NCI-H1048 (cell line): ENCODE measurements around the gene CASQ2.
A peak's percentile ranks its signal among the peaks of the same experiment; 100 is the strongest.

Experiments used
- DNase-seq: peaks from one replicate; lab custom pipeline; 2025; lab: John Stamatoyannopoulos, UW

Gene CASQ2

GRCh38 chr1:115768549-115768948 is at the start of gene CASQ2:
TSS of gene CASQ2 (minus strand) at chr1:115768714. CDS start at chr1:115768541, 173 bp downstream.
- DNase-seq = no peak

DNA sequence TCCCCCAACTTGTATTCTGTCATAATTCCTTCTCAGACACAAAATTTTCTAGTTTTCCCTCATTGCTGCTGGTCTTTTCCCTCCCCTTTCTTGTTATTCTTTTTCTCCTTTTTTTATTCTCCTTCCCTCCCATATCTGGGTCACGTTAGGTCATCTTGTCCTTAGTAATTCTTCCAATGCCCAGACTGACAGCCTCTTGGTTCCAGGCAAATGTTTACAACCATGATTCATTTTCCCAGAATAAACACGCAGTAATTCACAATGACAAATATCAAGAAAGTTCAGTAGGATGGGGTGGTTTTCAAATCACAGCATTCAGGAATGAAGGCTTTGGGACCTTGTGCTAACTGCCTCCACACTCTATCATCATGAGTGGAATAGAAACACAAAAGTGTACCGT is 47.2 kb upstream of the CASQ2 start:
- no peak for DNase-seq

GRCh38 chr1:115814685-115815398 is 46.3 kb upstream of the CASQ2 start:
- DNase-seq = no peak

DNA sequence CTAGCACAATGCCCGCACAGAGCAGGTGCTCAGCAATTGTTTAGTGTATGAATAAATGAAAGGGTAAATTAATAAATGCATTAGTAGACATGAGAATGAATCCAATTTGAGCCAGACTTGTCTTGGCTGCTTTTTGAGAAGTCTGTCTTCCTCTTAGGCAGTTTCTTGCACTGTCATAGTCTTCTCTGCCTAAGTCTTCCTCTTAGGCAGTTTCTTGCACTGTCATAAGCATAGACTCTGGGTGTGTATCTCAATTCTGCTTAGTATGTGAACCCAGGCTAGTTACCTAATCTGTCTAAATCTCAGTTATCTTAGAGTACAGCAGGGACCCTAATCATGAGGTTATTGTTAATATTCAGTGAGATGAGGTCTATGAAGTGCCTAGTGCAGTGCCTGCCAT is 45.2 kb upstream of the CASQ2 start:
- DNase-seq = no peak

DNA sequence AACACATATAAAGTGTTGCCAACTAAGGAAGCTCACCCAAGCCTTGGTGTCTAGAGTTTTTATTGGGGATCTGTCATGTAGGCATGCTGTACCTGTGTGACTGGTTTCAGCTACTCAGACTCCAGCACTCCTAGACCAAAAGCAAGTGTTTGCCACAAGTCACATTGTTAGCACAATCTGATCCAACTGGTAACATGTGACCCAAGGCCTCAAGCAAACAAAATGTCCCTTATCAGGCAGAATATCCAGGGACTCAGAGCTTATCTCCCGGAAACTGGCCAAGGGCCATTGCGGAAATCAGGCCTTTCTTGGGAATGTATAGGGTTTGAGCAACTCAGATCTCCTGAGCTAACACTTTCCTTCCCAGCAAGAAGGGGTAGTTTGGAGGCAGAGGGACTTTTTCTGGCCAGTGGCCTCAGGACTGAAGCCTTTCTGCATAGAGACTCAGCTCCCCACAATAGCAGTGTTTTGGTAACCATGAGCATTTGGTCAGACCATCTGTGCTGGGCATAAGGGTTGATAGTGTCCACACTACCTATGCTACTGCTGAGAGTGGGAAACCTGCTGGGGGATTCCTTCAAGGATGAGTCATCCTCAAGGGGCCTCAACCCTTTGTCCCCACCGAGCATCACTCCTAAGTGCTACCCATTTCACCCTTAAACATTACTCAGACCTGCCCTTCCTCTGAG is 42.8 kb upstream of the CASQ2 start:
- DNase-seq = no peak

GRCh38 chr1:115810609-115811008 is 42.1 kb upstream of the CASQ2 start:
- DNase-seq = no peak

DNA sequence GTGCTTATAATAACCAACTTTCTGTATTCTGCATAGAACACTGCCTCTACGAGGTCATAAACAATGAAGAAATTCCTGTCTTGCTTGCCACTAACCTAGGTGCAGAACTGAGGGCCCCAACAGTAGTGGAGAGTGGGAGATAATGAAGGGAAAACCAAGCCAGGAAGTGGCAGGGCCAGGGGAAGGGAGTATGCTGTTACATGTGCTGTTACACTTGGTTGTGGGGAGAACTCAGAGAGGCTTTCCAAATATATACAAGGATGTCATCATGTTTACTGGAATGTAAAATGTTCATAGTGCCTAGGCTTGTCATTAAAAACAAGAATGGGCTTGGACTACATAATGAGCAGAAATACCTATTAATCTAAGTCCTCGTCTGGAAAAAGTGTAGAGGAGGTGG is 41.3 kb upstream of the CASQ2 start:
- no peak for DNase-seq

- no peak for DNase-seq
Measured at GRCh38 chr1:115809076-115809475, 40.6 kb upstream of the CASQ2 start.

DNA sequence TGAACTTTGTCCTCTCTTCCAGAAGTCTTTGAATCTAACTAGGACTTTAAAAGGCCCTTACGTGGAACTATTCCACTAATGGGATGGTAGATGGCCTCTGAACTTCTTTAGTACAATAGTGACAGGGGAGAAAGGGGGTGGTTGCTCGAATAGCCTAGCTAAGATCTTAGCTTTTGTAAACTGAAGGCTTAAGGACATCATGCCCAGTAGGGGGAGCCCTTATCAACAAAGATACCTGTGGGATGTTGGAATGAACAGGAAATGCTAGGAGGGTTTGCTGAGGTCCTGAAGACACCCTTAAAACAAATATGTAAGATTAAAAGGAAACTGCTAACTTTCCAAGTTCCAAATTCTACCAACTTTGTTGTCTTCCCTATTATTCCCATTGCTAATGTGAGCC is 39.2 kb upstream of the CASQ2 start:
- DNase-seq = peak; percentile 63

DNA sequence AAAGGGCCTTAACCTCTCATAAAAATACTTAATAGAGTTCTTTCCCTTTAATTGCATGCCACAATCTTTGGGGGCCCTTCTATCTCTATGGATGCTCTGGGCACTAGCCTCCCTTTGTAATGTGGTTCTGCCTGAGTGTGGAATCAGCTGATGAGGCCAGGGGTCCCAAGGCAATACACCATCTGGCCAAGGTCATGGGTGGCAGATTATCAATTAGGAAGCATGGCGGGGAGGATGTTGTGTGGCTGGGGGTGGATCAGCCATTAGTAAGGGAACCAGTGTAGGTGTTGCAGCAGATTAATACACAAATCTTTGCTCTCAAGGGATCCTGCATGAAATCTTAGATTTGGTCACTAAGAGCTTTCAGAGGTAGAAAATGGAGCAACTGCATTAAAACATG is 37.1 kb upstream of the CASQ2 start:
- no peak for DNase-seq

DNA sequence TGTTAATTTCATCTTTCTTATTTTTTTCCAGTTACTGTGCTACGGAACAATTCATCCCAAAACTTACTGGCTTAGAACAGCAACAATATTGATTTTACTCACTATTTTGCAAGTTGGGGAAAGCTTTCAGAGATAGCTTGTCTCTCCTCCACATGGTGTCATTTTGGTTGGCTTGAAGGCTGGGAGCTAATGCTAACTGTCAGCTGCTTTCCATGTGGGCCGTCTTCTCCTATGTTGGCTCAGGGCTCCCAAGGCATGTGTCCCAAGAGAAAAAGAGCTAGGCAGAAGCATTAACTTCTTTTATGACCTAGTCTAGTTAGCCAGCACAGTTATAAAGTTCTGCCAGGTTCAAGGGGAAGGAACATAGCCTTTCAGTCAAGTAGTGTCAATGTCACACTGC is 33.9 kb upstream of the CASQ2 start:
- no peak for DNase-seq

- no peak for DNase-seq
Measured at GRCh38 chr1:115797486-115797885, 29.0 kb upstream of the CASQ2 start.

DNA sequence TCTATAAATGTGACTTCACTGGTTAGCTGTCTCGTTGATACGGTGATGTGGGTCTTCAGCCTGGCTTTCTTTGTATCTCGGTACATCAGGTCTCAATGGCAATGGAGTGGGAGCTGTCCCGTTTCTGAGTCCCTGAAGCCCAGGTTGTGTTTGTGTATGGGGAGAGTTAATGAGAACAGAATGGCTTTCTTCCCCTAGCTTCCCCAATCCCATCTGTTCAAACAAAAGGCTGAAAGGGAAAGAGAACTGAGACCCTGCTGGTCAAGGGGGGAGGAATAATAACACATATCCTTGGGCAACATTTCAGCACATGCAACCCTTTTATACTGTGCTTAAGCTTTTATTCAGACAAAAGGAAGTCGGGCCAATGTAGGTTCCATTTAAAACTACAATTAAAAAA is 28.4 kb upstream of the CASQ2 start:
- DNase-seq = no peak

- no peak for DNase-seq
Measured at GRCh38 chr1:115796036-115796435, 27.5 kb upstream of the CASQ2 start.

DNA sequence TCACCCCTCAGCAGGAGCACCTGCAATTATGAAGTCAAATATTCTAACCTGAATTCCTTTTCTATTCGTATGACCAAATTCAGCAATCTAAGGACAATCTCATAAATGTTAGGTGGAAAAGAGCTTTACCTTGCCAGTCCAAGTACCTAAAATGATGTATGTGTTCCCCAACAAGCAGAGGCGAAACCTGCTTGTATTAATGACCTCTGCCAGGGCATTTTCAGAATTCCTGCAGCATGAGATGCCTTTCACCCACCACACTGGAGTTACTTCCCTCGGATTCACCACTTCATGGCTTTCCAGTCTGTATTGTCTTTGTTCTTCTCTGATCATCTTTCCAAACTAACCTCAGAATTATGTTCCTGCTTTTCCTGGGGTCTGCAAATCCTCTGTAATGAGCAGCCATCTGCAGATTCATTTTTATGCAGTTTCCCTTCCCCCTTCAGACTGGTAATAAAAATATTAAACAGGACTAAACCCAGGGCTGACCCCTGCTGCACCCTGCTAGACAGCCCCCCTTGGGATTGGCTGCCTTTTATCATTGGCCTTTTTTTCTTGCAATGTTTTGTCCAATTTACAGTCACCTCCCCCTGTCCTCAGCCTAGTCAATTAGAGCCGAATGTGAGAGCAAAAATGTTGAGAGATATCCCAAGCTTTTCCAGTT is 26.6 kb upstream of the CASQ2 start:
- DNase-seq = no peak

GRCh38 chr1:115793162-115793561 is 24.6 kb upstream of the CASQ2 start:
- no peak for DNase-seq

DNA sequence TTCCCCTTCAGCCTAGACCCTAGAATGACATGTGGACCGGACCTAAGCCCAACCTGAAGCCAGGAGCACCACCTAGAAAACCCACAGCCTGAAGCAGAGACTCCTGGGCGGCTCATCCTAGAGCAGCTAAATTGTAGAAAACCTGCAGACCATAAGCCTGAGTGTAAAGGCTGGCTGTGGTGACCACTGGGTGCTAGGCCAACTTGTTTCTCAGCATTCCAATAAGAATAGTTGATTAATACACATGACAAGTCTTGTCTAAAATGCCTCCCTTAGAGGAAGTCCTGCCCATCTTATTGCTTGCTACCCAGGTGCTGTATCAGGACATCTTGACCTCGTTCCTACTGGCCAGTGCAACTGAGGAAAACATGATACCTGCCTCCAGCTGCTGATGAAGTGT is 23.3 kb upstream of the CASQ2 start:
- DNase-seq = no peak

DNA sequence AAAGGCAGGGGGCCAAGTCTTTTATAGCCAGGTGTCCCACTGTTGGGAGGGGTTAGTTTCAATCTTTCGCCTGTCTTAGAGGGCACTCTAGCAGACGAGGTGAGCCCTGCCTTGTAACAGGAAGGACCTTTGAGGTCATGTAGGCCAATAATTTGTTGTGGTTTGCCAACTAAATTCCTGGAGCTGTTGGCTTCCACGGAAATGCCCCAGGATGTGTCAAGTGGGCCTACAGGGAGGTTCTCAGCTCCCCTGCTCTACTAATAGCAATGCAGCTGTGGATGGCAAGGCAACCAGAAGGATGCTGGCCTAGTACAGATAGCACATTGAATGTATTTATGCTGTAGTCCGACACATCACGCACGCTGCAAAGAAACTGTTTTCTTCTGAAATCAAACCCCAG is 22.3 kb upstream of the CASQ2 start:
- no peak for DNase-seq

DNA sequence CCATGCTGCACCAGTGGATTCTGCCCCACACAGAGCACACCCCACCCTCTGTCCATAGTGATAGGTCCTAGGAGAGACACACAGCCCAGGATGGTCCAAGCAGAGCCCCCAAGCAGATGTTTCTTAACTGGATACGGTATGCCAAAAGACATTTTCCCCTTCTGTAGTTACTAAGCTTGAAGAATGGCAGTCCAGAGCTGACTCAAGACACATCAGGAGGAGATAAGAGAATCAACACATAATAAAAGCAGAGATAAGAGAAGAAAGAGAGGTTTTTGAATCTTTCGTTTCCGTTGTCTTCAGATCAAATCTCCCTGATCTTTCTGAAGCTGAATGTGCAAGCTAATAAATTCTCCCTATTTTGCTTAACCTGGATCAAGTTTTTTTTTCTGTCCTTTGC is 21.8 kb upstream of the CASQ2 start:
- DNase-seq = no peak

- no peak for DNase-seq
Measured at GRCh38 chr1:115783311-115783710, 14.8 kb upstream of the CASQ2 start.

DNA sequence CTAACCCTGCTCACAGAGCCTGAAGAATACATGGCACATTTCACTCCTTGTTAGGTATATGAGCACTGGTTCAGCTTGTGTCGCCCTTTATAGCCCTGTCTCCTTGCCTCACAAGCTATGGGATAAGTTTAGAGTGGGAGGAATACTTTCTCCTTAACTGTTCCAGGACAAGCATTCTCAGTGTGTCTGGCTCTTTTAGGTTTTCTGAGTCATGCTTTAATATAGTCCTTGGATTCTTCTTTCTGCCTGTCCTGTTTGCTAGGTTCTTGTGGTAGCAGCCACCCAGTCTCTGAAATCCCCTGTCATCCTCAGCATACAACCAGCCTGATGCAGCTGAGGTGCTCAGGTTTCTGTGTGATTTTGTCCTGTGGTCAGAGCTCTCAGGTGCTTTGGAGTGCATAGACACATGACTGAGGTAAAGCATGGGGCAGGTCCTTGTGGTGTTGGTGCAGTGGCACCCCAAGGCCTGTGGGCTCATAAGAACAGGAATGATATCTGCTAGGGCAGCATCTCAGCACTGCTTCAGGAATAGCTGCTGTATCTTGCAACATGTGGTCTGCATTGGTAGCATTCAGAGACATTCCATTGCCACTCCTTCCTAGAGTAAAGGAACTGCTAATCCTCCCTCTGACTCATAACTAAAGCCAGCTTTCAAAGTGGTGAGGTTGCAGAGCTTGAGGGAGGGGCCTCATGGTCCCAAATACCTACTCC is 14.2 kb upstream of the CASQ2 start:
- DNase-seq = no peak

DNA sequence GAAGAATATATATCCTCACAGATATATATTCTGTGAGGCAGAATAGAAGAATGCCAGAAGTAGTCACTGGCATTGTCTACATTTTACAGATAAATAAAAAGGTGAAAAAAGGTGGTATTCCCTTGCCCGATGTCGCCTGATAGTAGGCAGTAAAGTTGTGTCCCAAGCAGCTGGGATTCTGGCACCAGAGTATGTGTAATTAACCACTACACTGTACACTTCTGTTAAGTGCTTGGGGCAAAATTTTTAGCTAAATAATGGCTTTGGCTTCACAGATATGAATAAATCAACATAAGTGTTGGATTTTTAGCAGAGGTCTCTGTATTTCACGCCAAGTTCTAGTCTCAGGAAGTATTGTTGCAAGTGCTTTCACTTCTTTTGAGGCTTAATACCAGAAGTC is 13.3 kb upstream of the CASQ2 start:
- DNase-seq = no peak

- no peak for DNase-seq
Measured at GRCh38 chr1:115781343-115781742, 12.8 kb upstream of the CASQ2 start.
